ENCODE measurements around the gene SETDB1.
A peak's percentile ranks its signal among the peaks of the same experiment; 100 is the strongest.
"Not testable (repeated sequence)": the region's sequence is repeated elsewhere in the genome, so short reads cannot be mapped to it uniquely, and the experiment has no call there.

The SETDB1 gene
- long read RNA-seq, full-length matches to known transcripts: 14 of 117 reads
- long read RNA-seq, partial matches to known transcripts: 60 of 117 reads
- long read RNA-seq, other reads (novel, unspliced or antisense): 43 of 117 reads

DNA sequence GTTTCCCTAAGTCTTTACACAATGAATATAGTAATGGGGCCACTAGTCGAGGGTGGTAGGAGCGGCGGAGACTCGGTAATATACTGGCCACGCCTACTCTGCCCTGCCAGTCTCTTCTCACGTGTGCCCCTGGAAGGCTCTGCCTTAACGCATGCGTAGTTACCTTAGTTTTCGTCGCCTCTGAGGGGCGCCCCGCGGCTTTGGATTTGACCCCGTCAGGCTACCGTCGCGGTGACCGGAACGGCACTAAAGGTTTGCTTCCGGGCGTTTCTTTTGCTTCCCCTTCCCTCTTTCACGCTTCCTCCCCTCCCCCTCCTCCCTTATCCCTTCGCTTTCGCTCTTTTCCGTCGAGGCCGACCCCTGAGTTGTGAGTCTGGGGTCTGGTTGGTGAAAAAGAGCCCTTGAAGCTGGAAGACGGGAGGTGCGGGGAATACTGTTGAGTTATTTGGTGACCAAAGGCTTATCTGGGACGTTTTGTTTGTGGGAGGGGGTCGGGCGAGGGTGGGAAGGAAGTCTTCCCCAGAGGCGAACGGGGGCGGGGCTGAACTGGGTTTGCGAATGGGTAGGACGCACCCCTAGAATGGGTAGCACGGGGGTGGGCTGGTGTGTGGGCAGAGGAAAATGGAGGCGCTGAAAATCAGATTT is at the start of gene SETDB1:
Gene SETDB1 (plus strand): TSS at position 267 of the 645 bp plus-strand sequence. CDS start 1,352 bp downstream, outside the sequence.
- TF ChIP-seq GABPA (IDR thresholded peaks at IDR 0.05; ENCODE audit: low read depth) (peak; percentile 90), POLR2AphosphoS5 (IDR thresholded peaks at IDR 0.05; ENCODE audit: low read depth) (peak; percentile 64; the same call in 1 of the 2 replicates), SPI1 (IDR thresholded peaks at IDR 0.05; ENCODE audit: borderline replicate concordance, low read depth) (peak; percentile 63; the same call in 1 of the 2 replicates)
- TF ChIP-seq, protein P1, sequence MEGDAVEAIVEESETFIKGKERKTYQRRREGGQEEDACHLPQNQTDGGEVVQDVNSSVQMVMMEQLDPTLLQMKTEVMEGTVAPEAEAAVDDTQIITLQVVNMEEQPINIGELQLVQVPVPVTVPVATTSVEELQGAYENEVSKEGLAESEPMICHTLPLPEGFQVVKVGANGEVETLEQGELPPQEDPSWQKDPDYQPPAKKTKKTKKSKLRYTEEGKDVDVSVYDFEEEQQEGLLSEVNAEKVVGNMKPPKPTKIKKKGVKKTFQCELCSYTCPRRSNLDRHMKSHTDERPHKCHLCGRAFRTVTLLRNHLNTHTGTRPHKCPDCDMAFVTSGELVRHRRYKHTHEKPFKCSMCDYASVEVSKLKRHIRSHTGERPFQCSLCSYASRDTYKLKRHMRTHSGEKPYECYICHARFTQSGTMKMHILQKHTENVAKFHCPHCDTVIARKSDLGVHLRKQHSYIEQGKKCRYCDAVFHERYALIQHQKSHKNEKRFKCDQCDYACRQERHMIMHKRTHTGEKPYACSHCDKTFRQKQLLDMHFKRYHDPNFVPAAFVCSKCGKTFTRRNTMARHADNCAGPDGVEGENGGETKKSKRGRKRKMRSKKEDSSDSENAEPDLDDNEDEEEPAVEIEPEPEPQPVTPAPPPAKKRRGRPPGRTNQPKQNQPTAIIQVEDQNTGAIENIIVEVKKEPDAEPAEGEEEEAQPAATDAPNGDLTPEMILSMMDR (IDR thresholded peaks at IDR 0.05; ENCODE audit: insufficient read depth, low read length): no peak
- TF ChIP-seq, protein P2, sequence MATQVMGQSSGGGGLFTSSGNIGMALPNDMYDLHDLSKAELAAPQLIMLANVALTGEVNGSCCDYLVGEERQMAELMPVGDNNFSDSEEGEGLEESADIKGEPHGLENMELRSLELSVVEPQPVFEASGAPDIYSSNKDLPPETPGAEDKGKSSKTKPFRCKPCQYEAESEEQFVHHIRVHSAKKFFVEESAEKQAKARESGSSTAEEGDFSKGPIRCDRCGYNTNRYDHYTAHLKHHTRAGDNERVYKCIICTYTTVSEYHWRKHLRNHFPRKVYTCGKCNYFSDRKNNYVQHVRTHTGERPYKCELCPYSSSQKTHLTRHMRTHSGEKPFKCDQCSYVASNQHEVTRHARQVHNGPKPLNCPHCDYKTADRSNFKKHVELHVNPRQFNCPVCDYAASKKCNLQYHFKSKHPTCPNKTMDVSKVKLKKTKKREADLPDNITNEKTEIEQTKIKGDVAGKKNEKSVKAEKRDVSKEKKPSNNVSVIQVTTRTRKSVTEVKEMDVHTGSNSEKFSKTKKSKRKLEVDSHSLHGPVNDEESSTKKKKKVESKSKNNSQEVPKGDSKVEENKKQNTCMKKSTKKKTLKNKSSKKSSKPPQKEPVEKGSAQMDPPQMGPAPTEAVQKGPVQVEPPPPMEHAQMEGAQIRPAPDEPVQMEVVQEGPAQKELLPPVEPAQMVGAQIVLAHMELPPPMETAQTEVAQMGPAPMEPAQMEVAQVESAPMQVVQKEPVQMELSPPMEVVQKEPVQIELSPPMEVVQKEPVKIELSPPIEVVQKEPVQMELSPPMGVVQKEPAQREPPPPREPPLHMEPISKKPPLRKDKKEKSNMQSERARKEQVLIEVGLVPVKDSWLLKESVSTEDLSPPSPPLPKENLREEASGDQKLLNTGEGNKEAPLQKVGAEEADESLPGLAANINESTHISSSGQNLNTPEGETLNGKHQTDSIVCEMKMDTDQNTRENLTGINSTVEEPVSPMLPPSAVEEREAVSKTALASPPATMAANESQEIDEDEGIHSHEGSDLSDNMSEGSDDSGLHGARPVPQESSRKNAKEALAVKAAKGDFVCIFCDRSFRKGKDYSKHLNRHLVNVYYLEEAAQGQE (IDR thresholded peaks at IDR 0.05; ENCODE audit: insufficient replicate concordance, low read depth): no peak
- H3K4me3 ChIP-seq (replicated peaks; ENCODE audit: insufficient read depth, low read length): peak within 1 kb of the TSS; percentile 92
- H3K27me3 ChIP-seq (ENCODE audit: insufficient read depth, poor library complexity, severe bottlenecking): no peaks in the 10 kb centered on the region
- peak; percentile 97 to 99 for DNase-seq (ENCODE audit: low read depth in 1 of 2, low spot score in 1 of 2)
- H3K27ac ChIP-seq (replicated peaks): peak within 1 kb of the TSS; percentile 92

DNA sequence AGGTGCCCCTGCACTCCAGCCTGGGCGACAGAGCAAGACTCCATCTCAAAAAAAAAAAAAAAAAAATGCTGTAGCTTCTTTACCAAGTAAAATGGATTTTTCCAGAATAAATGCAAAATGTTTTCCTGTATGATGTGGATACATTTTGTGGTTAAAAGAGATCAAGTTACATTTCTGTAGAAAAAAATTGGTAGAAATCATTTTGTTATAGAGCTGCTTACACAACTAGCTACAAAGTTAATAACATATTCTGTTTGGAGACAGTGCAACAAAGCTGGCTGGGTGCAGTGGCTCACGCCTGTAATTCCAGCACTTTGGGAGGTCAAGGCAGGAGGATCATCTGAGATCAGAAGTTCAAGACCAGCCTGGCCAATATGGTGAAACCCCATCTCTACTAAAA is 47.2 kb upstream of the SETDB1 start:
- not testable (repeated sequence) for H3K27ac ChIP-seq (replicated peaks); H3K4me3 ChIP-seq (replicated peaks; ENCODE audit: insufficient read depth, low read length); H3K27me3 ChIP-seq (ENCODE audit: insufficient read depth, poor library complexity, severe bottlenecking); DNase-seq (ENCODE audit: low read depth in 1 of 2, low spot score in 1 of 2)

DNA sequence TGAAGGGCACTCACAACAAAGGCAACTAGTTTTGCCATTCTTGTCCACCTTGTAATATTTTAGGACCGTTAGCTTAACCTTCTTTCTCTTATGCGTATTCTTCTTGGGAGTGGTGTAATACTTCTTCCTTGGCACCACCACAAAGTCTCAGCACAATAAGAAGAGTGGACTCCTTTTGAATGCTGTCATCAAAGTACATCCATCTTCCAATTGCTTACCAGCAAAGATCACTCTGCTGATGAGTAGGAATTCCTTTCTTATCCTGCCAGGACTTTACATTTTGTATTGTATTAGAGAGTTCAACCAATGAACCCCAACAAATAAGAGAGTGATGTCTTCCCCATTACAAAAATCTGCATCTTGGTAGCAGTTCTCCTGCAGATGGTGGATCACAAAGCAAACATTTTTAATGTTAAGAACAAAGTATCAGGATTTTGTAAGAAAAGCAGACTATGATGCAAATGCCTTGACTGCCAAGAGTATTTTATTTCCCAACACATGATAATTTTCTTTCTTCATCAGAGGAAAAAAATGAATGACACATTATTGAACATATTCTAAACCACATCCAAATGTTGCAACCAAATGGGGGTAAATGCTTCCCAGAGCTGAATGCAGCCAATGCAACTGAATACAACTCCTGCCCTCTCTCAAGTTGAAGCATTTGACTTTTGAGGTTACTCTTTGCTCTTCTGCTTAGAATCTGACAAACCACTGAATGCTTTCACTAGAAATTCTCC is 44.7 kb upstream of the SETDB1 start:
- TF ChIP-seq GABPA (IDR thresholded peaks at IDR 0.05; ENCODE audit: low read depth) (peak; percentile 15; the same call in 1 of the 2 replicates), POLR2AphosphoS5 (IDR thresholded peaks at IDR 0.05; ENCODE audit: low read depth) (no peak)
- peak; percentile 82 to 91 for DNase-seq (ENCODE audit: low read depth in 1 of 2, low spot score in 1 of 2)
- Histone ChIP-seq H3K27me3 (ENCODE audit: insufficient read depth, poor library complexity, severe bottlenecking) (no peaks in the 10 kb centered on the region), H3K4me3 (replicated peaks; ENCODE audit: insufficient read depth, low read length) (no peak overlapping the region), H3K27ac (replicated peaks) (peak overlapping the region; percentile 54)

DNA sequence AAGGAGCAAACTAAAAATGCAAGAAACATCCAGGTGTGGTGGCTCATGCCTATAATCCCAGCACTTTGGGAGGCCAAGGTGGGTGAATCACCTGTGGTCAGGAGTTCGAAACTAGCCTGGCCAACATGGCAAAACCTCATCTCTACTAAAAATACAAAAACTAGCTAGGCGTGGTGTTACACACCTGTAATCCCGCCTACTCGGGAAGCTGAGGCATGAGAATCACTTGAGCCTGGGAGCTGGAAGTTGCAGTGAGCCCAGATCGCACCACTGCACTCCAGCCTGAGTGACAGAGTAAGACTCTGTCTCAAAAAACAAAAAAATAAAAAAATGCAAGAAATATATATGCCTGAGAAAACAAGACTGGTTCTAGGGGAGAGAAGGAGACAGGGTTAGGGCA is 43.0 kb upstream of the SETDB1 start:
- H3K27me3 ChIP-seq (ENCODE audit: insufficient read depth, poor library complexity, severe bottlenecking); H3K27ac ChIP-seq (replicated peaks); H3K4me3 ChIP-seq (replicated peaks; ENCODE audit: insufficient read depth, low read length); DNase-seq (ENCODE audit: low read depth in 1 of 2, low spot score in 1 of 2): not testable (repeated sequence)

DNA sequence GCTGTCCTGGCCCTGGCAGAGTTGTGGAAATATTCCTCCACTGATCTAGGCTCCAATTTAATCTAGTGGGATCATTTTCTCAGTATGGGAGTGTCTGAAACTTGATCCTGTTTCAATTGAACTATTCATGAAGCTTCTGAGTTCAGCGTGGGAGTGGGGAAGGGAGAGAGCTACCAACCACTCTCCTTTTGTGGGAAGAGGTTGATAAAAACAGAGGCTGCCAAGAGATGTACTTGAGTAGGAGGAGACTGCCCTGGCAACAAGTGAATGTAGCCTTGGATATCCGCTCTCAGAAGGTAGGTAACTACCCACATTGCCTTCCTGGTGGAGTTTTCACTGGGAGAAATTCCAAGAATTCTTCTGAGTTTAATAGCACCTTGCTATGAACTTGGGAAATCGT is 39.1 kb upstream of the SETDB1 start, which contains the start of gene CTXND2:
Gene CTXND2 (plus strand): TSS at position 119 of the 400 bp plus-strand sequence. CDS start 25,179 bp downstream, outside the sequence.
- Histone ChIP-seq H3K27ac (replicated peaks) (no peak within 1 kb of the TSS), H3K4me3 (replicated peaks; ENCODE audit: insufficient read depth, low read length) (no peak within 1 kb of the TSS), H3K27me3 (ENCODE audit: insufficient read depth, poor library complexity, severe bottlenecking) (no peaks in the 10 kb centered on the region)
- TF ChIP-seq SPI1 (IDR thresholded peaks at IDR 0.05; ENCODE audit: borderline replicate concordance, low read depth) (no peak), POLR2AphosphoS5 (IDR thresholded peaks at IDR 0.05; ENCODE audit: low read depth) (no peak), GABPA (IDR thresholded peaks at IDR 0.05; ENCODE audit: low read depth) (no peak)
- TF ChIP-seq, protein P2 (IDR thresholded peaks at IDR 0.05; ENCODE audit: insufficient replicate concordance, low read depth): no peak
- TF ChIP-seq, protein P1 (IDR thresholded peaks at IDR 0.05; ENCODE audit: insufficient read depth, low read length): no peak
- DNase-seq (ENCODE audit: low read depth in 1 of 2, low spot score in 1 of 2): no peak

All from HL-60 (cell line).